ENCODE results near the gene DOK5. TPM values are rescaled to one million over a fixed set of nuclear protein-coding genes. Genes with fewer than 3 reads are reported as not detected.
A peak's percentile ranks its signal among the peaks of the same experiment; 100 is the strongest.

The DOK5 gene
- total and polyA plus RNA-seq, 2 experiments from 2014 or later = 5.0 to 6.9 TPM

- Histone ChIP-seq H2AFZ (peak overlapping the region; percentile 3; the same call in 1 of the 2 replicates), H3K27ac (ENCODE audit: low read depth) (no peak overlapping the region), H3K9me2 (ENCODE audit: insufficient read depth) (no peaks in the 10 kb centered on the region), H3F3A (replicated peaks; ENCODE audit: low read depth) (0 out of 2 replicates have a peak, but pooled peaks cover 3% of the 10 kb centered on the region), H3K4me1 (ENCODE audit: insufficient read depth) (no peaks in the 10 kb centered on the region), H4K20me1 (replicated peaks; ENCODE audit: insufficient read depth) (no peaks in the 10 kb centered on the region), H3K27me3 (ENCODE audit: insufficient read depth) (0 out of 2 replicates have a peak, but pooled peaks cover 5% of the 10 kb centered on the region), H3K4me3 (no peak overlapping the region), H3K79me2 (replicated peaks; ENCODE audit: insufficient read depth) (no peaks in the 10 kb centered on the region), H3K36me3 (ENCODE audit: insufficient read depth) (no peaks in the 10 kb centered on the region), H3K4me2 (no peak overlapping the region)
- Mint-ChIP-seq H3K36me3 (ENCODE audit: low read depth) (no peaks in the 10 kb centered on the region), H3K4me3 (no peak overlapping the region; the same call in 2 of the 3 replicates), H3K27me3 (ENCODE audit: insufficient read depth, low read depth, poor library complexity) (peaks cover 4% of the 10 kb centered on the region), H3K27ac (no peak overlapping the region; the same call in 1 of the 2 replicates), H3K9me3 (no peaks in the 10 kb centered on the region), H3K4me1 (peaks cover 5% of the 10 kb centered on the region; the same call in 2 of the 3 replicates)
- ATAC-seq = peak; percentile 97
- peak; percentile 71 for DNase-seq (ENCODE audit: low spot score)
- TF ChIP-seq CREB1 (CRISPR knock-in tag; IDR thresholded peaks at IDR 0.05; ENCODE audit: low read depth) (no peak), JUNB (IDR thresholded peaks at IDR 0.05; ENCODE audit: unreplicated experiment) (no peak), POLR2AphosphoS5 (IDR thresholded peaks at IDR 0.05; ENCODE audit: low read depth) (no peak), STAT1 (IDR thresholded peaks at IDR 0.05; ENCODE audit: unreplicated experiment) (no peak), EZH2 (IDR thresholded peaks at IDR 0.05; ENCODE audit: low read depth, unreplicated experiment) (no peak), ZNF331 (CRISPR knock-in tag; IDR thresholded peaks at IDR 0.05; ENCODE audit: low read depth) (no peak), ETS1 (IDR thresholded peaks at IDR 0.05) (0 out of 2 replicates have a peak, but pooled peaks have one; percentile 39), EZH2phosphoT487 (IDR thresholded peaks at IDR 0.05; ENCODE audit: unreplicated experiment) (no peak)
- TF ChIP-seq, protein P1, sequence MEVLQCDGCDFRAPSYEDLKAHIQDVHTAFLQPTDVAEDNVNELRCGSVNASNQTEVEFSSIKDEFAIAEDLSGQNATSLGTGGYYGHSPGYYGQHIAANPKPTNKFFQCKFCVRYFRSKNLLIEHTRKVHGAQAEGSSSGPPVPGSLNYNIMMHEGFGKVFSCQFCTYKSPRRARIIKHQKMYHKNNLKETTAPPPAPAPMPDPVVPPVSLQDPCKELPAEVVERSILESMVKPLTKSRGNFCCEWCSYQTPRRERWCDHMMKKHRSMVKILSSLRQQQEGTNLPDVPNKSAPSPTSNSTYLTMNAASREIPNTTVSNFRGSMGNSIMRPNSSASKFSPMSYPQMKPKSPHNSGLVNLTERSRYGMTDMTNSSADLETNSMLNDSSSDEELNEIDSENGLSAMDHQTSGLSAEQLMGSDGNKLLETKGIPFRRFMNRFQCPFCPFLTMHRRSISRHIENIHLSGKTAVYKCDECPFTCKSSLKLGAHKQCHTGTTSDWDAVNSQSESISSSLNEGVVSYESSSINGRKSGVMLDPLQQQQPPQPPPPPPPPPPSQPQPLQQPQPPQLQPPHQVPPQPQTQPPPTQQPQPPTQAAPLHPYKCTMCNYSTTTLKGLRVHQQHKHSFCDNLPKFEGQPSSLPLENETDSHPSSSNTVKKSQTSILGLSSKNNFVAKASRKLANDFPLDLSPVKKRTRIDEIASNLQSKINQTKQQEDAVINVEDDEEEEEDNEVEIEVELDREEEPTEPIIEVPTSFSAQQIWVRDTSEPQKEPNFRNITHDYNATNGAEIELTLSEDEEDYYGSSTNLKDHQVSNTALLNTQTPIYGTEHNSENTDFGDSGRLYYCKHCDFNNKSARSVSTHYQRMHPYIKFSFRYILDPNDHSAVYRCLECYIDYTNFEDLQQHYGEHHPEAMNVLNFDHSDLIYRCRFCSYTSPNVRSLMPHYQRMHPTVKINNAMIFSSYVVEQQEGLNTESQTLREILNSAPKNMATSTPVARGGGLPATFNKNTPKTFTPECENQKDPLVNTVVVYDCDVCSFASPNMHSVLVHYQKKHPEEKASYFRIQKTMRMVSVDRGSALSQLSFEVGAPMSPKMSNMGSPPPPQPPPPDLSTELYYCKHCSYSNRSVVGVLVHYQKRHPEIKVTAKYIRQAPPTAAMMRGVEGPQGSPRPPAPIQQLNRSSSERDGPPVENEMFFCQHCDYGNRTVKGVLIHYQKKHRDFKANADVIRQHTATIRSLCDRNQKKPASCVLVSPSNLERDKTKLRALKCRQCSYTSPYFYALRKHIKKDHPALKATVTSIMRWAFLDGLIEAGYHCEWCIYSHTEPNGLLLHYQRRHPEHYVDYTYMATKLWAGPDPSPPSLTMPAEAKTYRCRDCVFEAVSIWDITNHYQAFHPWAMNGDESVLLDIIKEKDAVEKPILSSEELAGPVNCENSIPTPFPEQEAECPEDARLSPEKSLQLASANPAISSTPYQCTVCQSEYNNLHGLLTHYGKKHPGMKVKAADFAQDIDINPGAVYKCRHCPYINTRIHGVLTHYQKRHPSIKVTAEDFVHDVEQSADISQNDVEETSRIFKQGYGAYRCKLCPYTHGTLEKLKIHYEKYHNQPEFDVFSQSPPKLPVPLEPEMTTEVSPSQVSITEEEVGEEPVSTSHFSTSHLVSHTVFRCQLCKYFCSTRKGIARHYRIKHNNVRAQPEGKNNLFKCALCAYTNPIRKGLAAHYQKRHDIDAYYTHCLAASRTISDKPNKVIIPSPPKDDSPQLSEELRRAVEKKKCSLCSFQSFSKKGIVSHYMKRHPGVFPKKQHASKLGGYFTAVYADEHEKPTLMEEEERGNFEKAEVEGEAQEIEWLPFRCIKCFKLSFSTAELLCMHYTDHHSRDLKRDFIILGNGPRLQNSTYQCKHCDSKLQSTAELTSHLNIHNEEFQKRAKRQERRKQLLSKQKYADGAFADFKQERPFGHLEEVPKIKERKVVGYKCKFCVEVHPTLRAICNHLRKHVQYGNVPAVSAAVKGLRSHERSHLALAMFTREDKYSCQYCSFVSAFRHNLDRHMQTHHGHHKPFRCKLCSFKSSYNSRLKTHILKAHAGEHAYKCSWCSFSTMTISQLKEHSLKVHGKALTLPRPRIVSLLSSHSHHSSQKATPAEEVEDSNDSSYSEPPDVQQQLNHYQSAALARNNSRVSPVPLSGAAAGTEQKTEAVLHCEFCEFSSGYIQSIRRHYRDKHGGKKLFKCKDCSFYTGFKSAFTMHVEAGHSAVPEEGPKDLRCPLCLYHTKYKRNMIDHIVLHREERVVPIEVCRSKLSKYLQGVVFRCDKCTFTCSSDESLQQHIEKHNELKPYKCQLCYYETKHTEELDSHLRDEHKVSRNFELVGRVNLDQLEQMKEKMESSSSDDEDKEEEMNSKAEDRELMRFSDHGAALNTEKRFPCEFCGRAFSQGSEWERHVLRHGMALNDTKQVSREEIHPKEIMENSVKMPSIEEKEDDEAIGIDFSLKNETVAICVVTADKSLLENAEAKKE (CRISPR knock-in tag; IDR thresholded peaks at IDR 0.05) = no peak
Measured at GRCh38 chr20:54469293-54469692, 6.1 kb upstream of the DOK5 start.

All from GM23338 (cell line).